ENCODE results near the gene PGBD4. TPM values are rescaled to one million over a fixed set of nuclear protein-coding genes. Genes with fewer than 3 reads are reported as not detected.
"Not testable (repeated sequence)": the region's sequence is repeated elsewhere in the genome, so short reads cannot be mapped to it uniquely, and the experiment has no call there.

The PGBD4 gene
- total and polyA plus RNA-seq, 2 experiments from 2014 or later: 0.37 to 1.7 TPM

DNA sequence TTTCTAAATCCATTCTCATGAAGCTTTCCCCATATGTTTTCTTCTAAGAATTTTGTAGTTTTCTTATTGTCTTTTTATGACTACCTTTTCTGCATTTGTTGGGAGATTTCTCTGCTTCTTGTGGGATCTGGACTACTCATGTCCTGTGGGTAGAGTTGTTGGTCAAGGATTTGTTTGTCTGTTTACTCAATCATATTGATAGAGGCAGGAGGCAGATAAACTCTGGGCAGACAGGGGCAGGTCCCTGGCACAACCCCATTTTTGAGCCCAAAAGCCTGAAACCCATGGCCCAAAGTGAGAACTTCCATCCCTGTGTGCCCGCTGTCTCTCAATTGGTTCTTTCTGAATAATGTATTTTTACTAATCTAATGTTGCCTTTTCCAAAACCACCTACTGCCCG, 12.3 kb downstream of the PGBD4 start:
- TF ChIP-seq, protein P1, sequence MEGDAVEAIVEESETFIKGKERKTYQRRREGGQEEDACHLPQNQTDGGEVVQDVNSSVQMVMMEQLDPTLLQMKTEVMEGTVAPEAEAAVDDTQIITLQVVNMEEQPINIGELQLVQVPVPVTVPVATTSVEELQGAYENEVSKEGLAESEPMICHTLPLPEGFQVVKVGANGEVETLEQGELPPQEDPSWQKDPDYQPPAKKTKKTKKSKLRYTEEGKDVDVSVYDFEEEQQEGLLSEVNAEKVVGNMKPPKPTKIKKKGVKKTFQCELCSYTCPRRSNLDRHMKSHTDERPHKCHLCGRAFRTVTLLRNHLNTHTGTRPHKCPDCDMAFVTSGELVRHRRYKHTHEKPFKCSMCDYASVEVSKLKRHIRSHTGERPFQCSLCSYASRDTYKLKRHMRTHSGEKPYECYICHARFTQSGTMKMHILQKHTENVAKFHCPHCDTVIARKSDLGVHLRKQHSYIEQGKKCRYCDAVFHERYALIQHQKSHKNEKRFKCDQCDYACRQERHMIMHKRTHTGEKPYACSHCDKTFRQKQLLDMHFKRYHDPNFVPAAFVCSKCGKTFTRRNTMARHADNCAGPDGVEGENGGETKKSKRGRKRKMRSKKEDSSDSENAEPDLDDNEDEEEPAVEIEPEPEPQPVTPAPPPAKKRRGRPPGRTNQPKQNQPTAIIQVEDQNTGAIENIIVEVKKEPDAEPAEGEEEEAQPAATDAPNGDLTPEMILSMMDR (IDR thresholded peaks at IDR 0.05; ENCODE audit: low read depth, low read length): no peak
- no peak for DNase-seq (ENCODE audit: low read depth in 1 of 2, low spot score in 1 of 2)

DNA sequence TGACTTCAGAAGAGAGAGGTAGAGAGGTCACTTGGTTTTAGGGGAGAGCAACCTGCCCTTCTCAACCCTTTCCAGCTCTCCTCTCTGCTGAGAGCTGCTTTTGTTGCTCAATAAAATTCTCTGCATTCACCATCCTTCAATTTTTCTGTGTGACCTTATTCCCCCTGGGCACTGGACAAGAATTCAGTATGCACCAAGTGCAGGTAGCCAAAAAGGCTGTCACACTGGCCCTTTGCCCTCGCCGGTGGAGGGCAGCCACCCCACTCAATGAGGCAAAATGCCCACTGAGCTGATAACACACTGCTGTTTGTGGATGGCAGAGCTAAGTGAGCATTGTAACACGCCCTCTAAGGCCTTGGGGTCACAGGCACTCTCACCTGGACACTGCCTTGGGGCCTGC, 12.9 kb downstream of the PGBD4 start:
- Histone ChIP-seq H3K27me3 (no peaks in the 10 kb centered on the region), H3K4me3 (no peak overlapping the region), H3K36me3 (no peaks in the 10 kb centered on the region), H3K27ac (no peak overlapping the region), H3K9me3 (ENCODE audit: low read depth) (no peaks in the 10 kb centered on the region), H3K4me1 (ENCODE audit: low read depth) (no peaks in the 10 kb centered on the region)
- no peak for DNase-seq (ENCODE audit: low read depth in 1 of 2, low spot score in 1 of 2)
- TF ChIP-seq, protein P1 (IDR thresholded peaks at IDR 0.05; ENCODE audit: low read depth, low read length): no peak

More for the DNA sequence above, 12.3 kb downstream of the PGBD4 start:
- H3K36me3 ChIP-seq: no peaks in the 10 kb centered on the region
- no peak overlapping the region for H3K4me3 ChIP-seq
- no peaks in the 10 kb centered on the region for H3K27me3 ChIP-seq
- no peak overlapping the region for H3K27ac ChIP-seq
- H3K9me3 ChIP-seq (ENCODE audit: low read depth): no peaks in the 10 kb centered on the region
- H3K4me1 ChIP-seq (ENCODE audit: low read depth): no peaks in the 10 kb centered on the region

DNA sequence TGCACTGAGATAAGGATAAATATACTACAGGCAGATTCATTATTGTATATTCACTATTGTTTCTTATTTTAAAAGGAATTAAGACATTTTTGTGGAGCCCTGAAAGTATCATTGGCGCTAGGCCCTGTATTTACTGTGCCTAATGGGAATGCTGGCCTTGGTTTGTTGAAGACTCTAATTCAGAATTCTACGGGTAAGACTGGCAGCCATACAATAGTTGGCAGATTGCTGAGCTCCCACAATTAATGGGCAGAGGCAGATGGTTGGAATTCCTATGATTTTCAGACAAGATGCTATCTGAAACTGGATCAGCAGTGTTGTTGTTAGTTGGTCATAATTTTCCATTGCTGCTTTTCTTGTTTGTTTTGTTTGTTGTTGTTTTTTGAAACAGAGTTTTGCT, 14.7 kb downstream of the PGBD4 start:
- TF ChIP-seq, protein P1 (IDR thresholded peaks at IDR 0.05; ENCODE audit: low read depth, low read length): no peak
- Histone ChIP-seq H3K9me3 (ENCODE audit: low read depth) (no peaks in the 10 kb centered on the region), H3K27ac (no peak overlapping the region), H3K27me3 (no peaks in the 10 kb centered on the region), H3K4me1 (ENCODE audit: low read depth) (no peaks in the 10 kb centered on the region), H3K36me3 (no peaks in the 10 kb centered on the region), H3K4me3 (no peak overlapping the region)
- DNase-seq (ENCODE audit: low read depth in 1 of 2, low spot score in 1 of 2): no peak

DNA sequence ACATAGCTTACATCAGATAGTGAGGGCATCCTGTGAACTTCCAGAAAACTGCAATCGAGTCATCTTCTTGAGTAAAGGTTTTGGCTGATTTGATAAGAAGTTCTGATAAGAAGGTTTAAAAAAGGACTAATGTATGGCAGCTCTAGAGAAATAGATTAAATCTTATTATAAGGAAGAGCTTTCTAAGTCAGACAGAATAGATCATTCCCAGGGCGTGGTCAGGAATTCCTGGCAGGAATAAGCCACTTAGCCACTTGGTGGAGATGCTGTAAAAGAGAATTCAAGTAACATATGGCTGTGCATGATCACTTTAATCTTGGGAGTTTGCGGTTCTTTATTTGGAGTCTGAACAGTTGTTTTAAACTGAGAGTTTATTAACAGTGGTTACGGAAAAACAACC, 17.4 kb downstream of the PGBD4 start:
- no peaks in the 10 kb centered on the region for H3K36me3 ChIP-seq
- H3K27ac ChIP-seq: no peak overlapping the region
- H3K27me3 ChIP-seq: no peaks in the 10 kb centered on the region
- H3K4me1 ChIP-seq (ENCODE audit: low read depth): no peaks in the 10 kb centered on the region
- peak in 1 of 2 donors; percentile 7 for DNase-seq (ENCODE audit: low read depth in 1 of 2, low spot score in 1 of 2)
- H3K4me3 ChIP-seq: no peak overlapping the region
- TF ChIP-seq, protein P1 (IDR thresholded peaks at IDR 0.05; ENCODE audit: low read depth, low read length): no peak
- no peaks in the 10 kb centered on the region for H3K9me3 ChIP-seq (ENCODE audit: low read depth)

DNA sequence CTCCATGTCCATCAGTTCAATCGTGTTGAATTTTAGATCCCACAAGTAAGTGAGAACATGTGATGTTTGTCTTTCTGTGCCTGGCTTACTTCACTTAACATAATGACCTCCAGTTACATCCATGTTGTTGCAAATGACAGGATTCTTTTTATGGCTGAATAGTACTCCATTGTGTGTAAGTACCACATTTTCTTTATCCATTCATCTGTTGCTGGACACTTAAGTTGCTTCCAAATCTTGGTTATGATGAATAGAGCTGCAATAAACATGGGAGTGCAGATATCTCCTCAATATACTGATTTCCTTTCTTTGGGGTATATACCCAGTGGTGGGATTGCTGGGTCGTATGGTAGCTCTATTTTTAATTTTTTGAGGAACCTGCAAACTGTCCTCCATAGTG, 18.5 kb downstream of the PGBD4 start:
- H3K9me3 ChIP-seq (ENCODE audit: low read depth); H3K4me3 ChIP-seq; H3K4me1 ChIP-seq (ENCODE audit: low read depth); H3K36me3 ChIP-seq; H3K27me3 ChIP-seq; H3K27ac ChIP-seq; DNase-seq (ENCODE audit: low read depth in 1 of 2, low spot score in 1 of 2): not testable (repeated sequence)

DNA sequence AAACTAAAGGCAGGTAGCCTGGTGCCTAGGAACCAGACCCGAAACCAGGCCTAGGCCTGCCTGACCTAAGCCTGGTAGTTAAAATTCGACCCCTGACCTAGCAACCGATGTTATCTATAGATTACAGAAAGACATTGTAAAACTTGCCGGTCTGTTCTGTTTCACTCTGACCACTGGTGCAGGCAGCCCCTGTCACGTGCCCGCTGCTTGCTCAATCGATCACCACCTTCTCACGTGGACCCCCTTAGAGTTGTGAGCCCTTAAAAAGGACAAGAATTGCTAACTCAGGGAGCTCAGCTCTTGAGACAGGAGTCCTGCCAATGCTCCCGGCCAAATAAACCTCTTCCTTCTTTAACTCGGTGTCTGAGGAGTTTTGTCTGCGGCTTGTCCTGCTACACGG, 19.9 kb downstream of the PGBD4 start:
- not testable (repeated sequence) for H3K27ac ChIP-seq; H3K36me3 ChIP-seq; DNase-seq (ENCODE audit: low read depth in 1 of 2, low spot score in 1 of 2); H3K9me3 ChIP-seq (ENCODE audit: low read depth); H3K4me1 ChIP-seq (ENCODE audit: low read depth); H3K27me3 ChIP-seq; H3K4me3 ChIP-seq

DNA sequence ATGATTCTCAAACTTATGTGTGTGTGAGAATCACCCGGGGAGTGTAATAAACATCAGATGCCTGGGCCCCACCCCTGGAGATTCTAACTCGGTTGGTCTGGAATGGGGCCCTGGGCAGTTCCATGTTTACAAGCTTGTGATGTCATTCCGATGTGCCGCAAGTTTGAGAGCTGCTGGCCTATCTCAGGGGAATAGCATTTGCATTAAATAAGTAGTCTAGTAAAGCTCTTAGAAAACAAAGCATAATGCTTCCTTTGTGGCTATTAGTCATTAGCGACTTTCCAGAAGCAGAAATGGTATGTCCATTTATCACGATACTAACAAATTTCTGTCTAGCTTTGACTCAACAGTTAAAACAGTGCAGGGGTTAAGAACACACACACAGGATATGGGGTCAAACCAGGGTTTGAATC, 20.9 kb downstream of the PGBD4 start:
- Histone ChIP-seq H3K27ac (no peak overlapping the region), H3K27me3 (no peaks in the 10 kb centered on the region)
- DNase-seq (ENCODE audit: low read depth in 1 of 2, low spot score in 1 of 2): peak in 1 of 2 donors; percentile 87

More for the DNA sequence above, 20.9 kb downstream of the PGBD4 start:
- Histone ChIP-seq H3K4me3 (no peak overlapping the region), H3K4me1 (ENCODE audit: low read depth) (no peaks in the 10 kb centered on the region), H3K36me3 (no peaks in the 10 kb centered on the region), H3K9me3 (ENCODE audit: low read depth) (no peaks in the 10 kb centered on the region)
- TF ChIP-seq, protein P1 (IDR thresholded peaks at IDR 0.05; ENCODE audit: low read depth, low read length): no peak

Measured in cardiac muscle cell (in vitro differentiated cells and primary cell).